ENCODE measurements around the gene GAGE13. TPM values are rescaled to one million over a fixed set of nuclear protein-coding genes. Genes with fewer than 3 reads are reported as not detected.
"Not testable (repeated sequence)": the region's sequence is repeated elsewhere in the genome, so short reads cannot be mapped to it uniquely, and the experiment has no call there.

GAGE13 gene
- total RNA-seq, 1 donor from 2014 or later = not detected

- DNase-seq = not testable (repeated sequence)
Observed at GRCh38 chrX:49331841-49332240, 459 bp downstream of the GAGE13 start.

- not testable (repeated sequence) for DNase-seq
Observed at GRCh38 chrX:49341449-49341848, 10.1 kb downstream of the GAGE13 start.

GRCh38 chrX:49344496-49345175 lies 13.3 kb downstream of the GAGE13 start:
- DNase-seq = not testable (repeated sequence)

GRCh38 chrX:49345402-49345801 lies 14.0 kb downstream of the GAGE13 start:
- DNase-seq = not testable (repeated sequence)

GRCh38 chrX:49346150-49346549 lies 14.8 kb downstream of the GAGE13 start:
- not testable (repeated sequence) for DNase-seq

Other genes starting within 250 kb of the GAGE13 start
- gene GPKOW, start 207.8 kb upstream of the GAGE13 start, total RNA-seq = 15.4 TPM
- gene MAGIX, start 168.8 kb upstream of the GAGE13 start, total RNA-seq = 1.4 TPM
- gene PLP2, start 159.7 kb upstream of the GAGE13 start, total RNA-seq = 24.7 TPM
- gene PRICKLE3, start 145.2 kb upstream of the GAGE13 start, total RNA-seq = 8.1 TPM
- 1.7 TPM for gene SYP, start 131.4 kb upstream of the GAGE13 start, total RNA-seq
- gene CACNA1F, start 98.2 kb upstream of the GAGE13 start, total RNA-seq = 0.10 TPM
- gene CCDC22, start 96.1 kb upstream of the GAGE13 start, total RNA-seq = 5.6 TPM
- gene FOXP3, start 66.9 kb upstream of the GAGE13 start, total RNA-seq = not detected
- gene PPP1R3F, start 61.8 kb upstream of the GAGE13 start, total RNA-seq = 3.0 TPM
- gene GAGE10, start 27.9 kb upstream of the GAGE13 start, total RNA-seq = not detected
- not detected for gene GAGE12J, start 9.5 kb upstream of the GAGE13 start, total RNA-seq
- not detected for gene GAGE12C, start 200.6 kb downstream of the GAGE13 start, total RNA-seq
- not detected for gene GAGE12D, start 210.2 kb downstream of the GAGE13 start, total RNA-seq
- not detected for gene GAGE12E, start 219.7 kb downstream of the GAGE13 start, total RNA-seq
- not detected for gene GAGE12F, start 229.3 kb downstream of the GAGE13 start, total RNA-seq
- not detected for gene GAGE12G, start 238.8 kb downstream of the GAGE13 start, total RNA-seq
- not detected for gene GAGE12H, start 248.4 kb downstream of the GAGE13 start, total RNA-seq